Astrocyte of the spinal cord (primary cell): ENCODE data around the gene TENM4.

Source experiments
- DNase-seq: peaks from one replicate; pipeline ENCODE4 v3.0.0; 2011; ENCODE audit warnings: low read depth, low spot score
- H3K4me3 ChIP-seq: 2 replicates; pipeline ENCODE4 v1.5.1; 2011; ENCODE audit warnings: low read depth, mild to moderate bottlenecking, low read length, moderate library complexity
- in situ Hi-C: cut with HindIII; loops from 2 replicates; pipeline ENCODE4 v1.10.0; 2017; ENCODE audit warnings: low sequenced_read_pairs
- TF ChIP-seq, protein P1 (sequence below): IDR thresholded peaks from 2 replicates; pipeline ENCODE4 v1.5.1; 2012; ENCODE audit warnings: low read depth, mild to moderate bottlenecking, low read length, inconsistent platforms

TENM4 gene

DNA sequence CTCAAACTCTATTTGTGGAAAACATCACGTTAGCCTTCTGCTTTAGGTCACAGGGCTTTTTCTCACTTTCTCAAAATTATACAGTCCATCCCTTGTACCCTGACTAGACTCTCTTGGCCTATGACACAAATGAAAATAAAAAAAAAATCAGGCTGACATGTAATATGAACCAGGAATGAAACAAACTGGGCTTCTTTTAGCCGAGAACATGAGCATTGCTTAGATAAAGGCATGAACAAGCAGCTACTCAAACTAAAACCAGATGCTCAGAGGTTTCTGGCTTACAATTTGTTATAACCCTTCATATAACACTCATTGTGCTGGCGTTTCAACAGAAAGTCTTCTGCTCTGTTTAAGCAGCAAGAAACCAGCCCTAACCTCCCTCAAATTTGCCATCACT is 600.6 kb downstream of the TENM4 start:
- TF ChIP-seq, protein P1, sequence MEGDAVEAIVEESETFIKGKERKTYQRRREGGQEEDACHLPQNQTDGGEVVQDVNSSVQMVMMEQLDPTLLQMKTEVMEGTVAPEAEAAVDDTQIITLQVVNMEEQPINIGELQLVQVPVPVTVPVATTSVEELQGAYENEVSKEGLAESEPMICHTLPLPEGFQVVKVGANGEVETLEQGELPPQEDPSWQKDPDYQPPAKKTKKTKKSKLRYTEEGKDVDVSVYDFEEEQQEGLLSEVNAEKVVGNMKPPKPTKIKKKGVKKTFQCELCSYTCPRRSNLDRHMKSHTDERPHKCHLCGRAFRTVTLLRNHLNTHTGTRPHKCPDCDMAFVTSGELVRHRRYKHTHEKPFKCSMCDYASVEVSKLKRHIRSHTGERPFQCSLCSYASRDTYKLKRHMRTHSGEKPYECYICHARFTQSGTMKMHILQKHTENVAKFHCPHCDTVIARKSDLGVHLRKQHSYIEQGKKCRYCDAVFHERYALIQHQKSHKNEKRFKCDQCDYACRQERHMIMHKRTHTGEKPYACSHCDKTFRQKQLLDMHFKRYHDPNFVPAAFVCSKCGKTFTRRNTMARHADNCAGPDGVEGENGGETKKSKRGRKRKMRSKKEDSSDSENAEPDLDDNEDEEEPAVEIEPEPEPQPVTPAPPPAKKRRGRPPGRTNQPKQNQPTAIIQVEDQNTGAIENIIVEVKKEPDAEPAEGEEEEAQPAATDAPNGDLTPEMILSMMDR, result no peak
- no peak overlapping the region for H3K4me3 ChIP-seq
- DNase-seq, result peak; percentile 54
- in situ Hi-C loops, result no loop called here

DNA sequence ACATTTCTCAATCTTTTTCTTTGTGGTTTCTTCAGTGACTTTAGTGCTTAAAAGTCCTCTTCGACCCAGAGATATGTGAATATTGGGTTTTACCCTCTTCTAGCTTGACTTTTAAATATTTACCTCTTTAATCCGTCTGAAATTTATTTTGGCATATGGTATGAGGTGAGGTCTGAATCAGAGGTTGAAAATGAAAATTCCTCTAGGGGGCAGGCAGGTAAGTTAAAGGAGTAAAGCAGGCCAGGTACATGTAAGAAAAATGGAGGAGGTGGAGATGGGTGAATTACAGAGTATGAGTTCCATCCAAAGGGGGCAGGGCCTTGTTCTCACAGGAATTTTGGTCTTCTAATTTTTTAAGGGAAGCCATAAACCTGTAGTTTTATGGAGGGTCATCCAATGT is 602.4 kb downstream of the TENM4 start:
- TF ChIP-seq, protein P1, result no peak
- in situ Hi-C loops, result no loop called here
- no peak overlapping the region for H3K4me3 ChIP-seq
- DNase-seq, result no peak

DNA sequence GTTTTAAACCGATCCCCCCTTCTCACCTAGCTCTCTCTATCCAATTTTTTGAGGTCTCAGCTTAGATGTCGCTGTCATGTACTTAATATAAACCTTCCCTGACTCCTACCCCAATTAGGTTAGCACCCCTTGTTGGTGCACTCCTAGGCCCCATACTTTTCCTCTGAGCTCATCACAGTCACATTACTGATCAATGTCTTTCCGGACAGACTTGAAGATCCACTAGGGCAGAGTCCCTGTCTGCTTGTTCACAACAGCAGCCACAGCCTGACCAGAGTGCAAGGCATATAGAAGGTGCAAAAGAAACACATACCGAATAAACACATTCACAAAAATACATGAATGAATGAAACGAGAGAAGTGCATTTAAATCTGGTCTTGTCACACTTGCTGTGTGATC is 605.2 kb downstream of the TENM4 start:
- TF ChIP-seq, protein P1, result no peak
- in situ Hi-C loops, result no loop called here
- DNase-seq, result no peak
- H3K4me3 ChIP-seq, result no peak overlapping the region

DNA sequence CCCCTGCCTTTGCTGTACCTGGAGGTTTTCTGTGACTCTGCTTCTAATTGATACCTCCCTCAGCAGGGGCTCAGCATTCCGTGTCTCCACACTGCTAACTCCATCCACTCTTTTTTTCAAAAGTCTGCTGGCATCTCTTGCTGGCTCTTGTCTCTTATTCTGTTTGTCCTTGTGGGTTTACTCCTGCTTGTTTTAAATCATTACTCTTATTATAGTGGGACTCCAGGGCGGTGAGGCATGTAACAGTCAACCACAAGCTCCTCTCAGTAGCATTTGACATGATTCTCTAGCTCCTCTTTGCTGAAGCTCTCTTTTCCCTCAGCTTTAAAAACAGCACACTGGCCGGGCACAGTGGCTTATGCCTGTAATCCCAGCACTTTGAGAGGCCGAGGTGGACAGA is 605.9 kb downstream of the TENM4 start:
- TF ChIP-seq, protein P1, result no peak
- DNase-seq, result no peak
- in situ Hi-C loops, result no loop called here
- H3K4me3 ChIP-seq, result no peak overlapping the region

DNA sequence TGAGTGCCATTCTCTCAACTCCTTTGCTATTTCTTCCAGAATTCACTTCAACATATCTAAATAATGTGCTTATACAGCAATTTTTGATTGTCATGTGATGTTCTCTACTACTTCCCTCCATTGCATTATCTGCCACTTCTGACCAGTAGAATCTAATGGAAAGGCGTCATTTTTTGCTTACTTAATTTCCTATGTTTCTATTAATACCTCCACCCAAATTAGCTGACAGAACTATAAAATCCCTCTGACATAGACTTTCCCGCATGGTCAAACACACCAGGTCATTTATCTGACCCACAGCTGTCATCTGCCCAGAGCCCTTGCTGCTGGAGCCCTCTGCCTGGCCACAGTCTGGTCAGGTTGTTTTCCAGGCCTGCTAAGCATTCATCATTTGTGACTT is 607.6 kb downstream of the TENM4 start:
- TF ChIP-seq, protein P1, result no peak
- in situ Hi-C loops, result no loop called here

DNA sequence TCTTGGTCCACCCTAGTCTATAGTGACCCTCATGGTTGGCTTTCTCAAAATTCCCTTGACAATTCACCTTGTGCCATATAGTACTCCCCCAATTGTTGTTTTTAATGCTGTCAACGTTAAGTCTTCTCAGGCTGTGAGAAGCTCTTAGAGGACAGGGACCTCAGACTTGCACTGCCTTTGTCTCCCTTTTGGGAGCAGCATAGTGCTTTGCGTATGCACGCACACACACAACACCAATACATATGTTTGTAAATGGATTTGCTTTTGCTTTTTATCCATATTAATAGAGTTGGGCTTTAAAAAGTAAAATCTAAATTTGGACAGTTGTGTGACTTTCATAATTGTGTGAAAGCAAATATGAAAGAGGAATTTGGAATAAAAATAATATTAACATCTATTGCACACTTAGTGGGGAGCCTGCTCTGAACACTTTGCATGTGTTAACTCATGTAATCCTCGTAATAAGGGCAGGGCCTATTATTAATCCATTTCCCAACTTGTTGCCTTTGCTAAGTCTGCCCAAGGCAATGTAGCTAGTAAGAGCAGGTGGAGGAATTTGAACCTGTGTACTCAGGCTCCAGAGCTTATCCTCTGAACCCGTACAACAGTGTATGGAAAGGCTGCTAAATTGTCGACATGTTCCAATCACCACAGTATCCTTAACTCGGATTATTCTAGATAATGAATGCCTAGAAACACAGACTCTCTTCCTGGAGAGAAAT is 608.4 kb downstream of the TENM4 start:
- in situ Hi-C loops, result no loop called here
- TF ChIP-seq, protein P1, result peak; percentile 18
- no peak for DNase-seq
- H3K4me3 ChIP-seq, result no peak overlapping the region

More for the DNA sequence above, 607.6 kb downstream of the TENM4 start:
- no peak for DNase-seq
- no peak overlapping the region for H3K4me3 ChIP-seq
